NCI-H187 treated with DMSO at 0.1 percent for 48 hours (cell line): ENCODE data around the gene AKR1C4.

Experiments
- DNase-seq: peaks from one replicate; lab custom pipeline; 2025; lab: John Stamatoyannopoulos, UW

Gene AKR1C4

DNA sequence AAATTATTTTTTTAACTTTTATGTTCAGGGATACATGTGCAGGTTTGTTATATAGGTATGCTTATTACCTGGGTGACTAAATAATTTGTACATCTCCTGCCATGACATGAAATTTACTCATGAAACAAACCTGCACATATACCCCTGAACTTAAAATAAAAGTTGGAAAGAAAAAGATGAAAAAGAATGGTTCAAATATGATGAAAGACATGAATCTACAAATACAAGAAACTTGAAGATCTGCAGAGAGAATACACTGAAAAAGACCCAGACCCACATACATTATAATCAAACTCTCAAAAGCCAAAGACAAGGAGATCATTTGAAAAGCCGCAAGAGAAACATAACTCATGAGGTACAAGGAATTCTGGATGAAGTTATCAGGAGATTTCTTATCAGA is 70.2 kb downstream of the AKR1C4 start:
- DNase-seq: no peak

DNA sequence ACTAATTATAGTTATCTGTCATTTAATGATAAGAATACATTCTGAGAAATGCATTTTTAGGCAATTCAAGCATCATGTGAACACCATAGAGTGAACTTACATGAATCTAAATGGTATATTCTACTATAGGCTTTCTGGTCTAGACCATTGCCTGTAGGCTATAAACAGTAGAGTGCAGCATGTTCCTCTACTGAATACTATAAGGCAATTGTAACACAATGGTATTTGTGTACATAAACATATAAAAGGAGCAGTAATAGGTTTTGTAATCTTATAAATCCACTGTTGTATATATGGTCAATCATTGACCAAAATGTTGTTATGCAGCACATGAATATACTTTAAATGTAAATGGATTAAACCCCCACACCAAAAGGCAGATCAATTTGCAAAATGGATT is 71.6 kb downstream of the AKR1C4 start:
- DNase-seq: no peak
